ENCODE data around the gene NPHP3. TPM values are rescaled to one million over a fixed set of nuclear protein-coding genes. Genes with fewer than 3 reads are reported as not detected.

Gene NPHP3
- polyA plus RNA-seq, 1 of the 3 experiments (the other 2 are of a cell fraction): 19.0 TPM

GRCh38 chr3:132713977-132714727, 8.1 kb downstream of the NPHP3 start:
- Histone ChIP-seq H3F3A (replicated peaks; ENCODE audit: insufficient read depth) (peaks cover 6% of the 10 kb centered on the region), H3K9ac (no peak overlapping the region), H3K27me3 (ENCODE audit: insufficient read depth) (no peaks in the 10 kb centered on the region), H3K9me3 (no peaks in the 10 kb centered on the region), H3K9me2 (no peaks in the 10 kb centered on the region), H3K4me3 (ENCODE audit: low read depth in 2 of 2, low read length in 1 of 2) (no peak overlapping the region), H3K4me1 (ENCODE audit: control insufficient read depth in 1 of 2, insufficient read depth in 2 of 2, low read depth in 1 of 2, low read length in 1 of 2) (no peaks in the 10 kb centered on the region; a peak in 1 of 4 replicates), H3K36me3 (replicated peaks in 1 of 2; ENCODE audit: control insufficient read depth in 1 of 2, insufficient read depth in 2 of 2, low read length in 1 of 2) (peaks cover 84 to 85% of the 10 kb centered on the region in 2 experiments), H3K79me2 (ENCODE audit: insufficient read depth) (peaks cover 22% of the 10 kb centered on the region; the same call in 1 of the 2 replicates), H3K27ac (ENCODE audit: low read depth in 2 of 2, low read length in 1 of 2) (no peak overlapping the region), H2AFZ (ENCODE audit: low read depth) (no peak overlapping the region), H4K20me1 (ENCODE audit: insufficient read depth) (no peaks in the 10 kb centered on the region), H3K4me2 (no peak overlapping the region)
- TF ChIP-seq RXRA (IDR thresholded peaks at IDR 0.05; ENCODE audit: borderline replicate concordance, low read depth): no peak
- no peak for TF ChIP-seq RCOR1 (IDR thresholded peaks at IDR 0.05; ENCODE audit: low read length)
- no peak for TF ChIP-seq USF1 (IDR thresholded peaks at IDR 0.05; ENCODE audit: borderline replicate concordance, low read depth)
- TF ChIP-seq MXI1 (IDR thresholded peaks at IDR 0.05; ENCODE audit: low read depth, low read length): no peak
- no peak for TF ChIP-seq REST (IDR thresholded peaks at IDR 0.05; ENCODE audit: low read depth, low read length)
- POLR2A ChIA-PET: no interaction called here
- WGBS (ENCODE audit: low lambda C conversion rate): 89% methylated on average over 5 of the region's 5 CpGs
- DNase-seq: no peak
- CTCF ChIA-PET: no interaction called here

DNA sequence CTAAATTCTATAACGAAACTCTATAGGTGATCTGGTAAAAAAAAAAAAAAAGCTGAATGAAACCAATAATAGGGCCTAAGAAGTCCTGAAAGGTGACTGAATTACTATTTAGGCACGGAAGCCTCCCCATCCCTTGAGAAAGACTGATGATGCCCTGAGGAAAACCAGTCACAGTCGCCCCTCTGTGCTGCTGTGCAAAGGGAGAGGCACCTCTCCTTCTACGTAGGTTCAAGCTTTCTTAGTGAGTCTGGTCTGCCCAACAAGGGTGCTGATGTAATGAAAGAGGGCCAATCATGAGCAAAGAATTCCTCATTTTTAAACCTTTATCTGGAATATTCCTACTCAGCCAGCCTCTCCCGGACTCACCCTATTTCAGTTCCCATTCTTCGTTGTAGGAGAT, 11.9 kb downstream of the NPHP3 start:
- Histone ChIP-seq H3K79me2 (ENCODE audit: insufficient read depth) (peaks cover 9% of the 10 kb centered on the region), H3K9me2 (no peaks in the 10 kb centered on the region), H3K27me3 (ENCODE audit: insufficient read depth) (no peaks in the 10 kb centered on the region), H3K36me3 (replicated peaks in 1 of 2; ENCODE audit: control insufficient read depth in 1 of 2, insufficient read depth in 2 of 2, low read length in 1 of 2) (peaks cover 75 to 84% of the 10 kb centered on the region in 2 experiments), H2AFZ (ENCODE audit: low read depth) (no peak overlapping the region), H3K9ac (no peak overlapping the region), H3F3A (replicated peaks; ENCODE audit: insufficient read depth) (peaks cover 4% of the 10 kb centered on the region), H3K9me3 (no peaks in the 10 kb centered on the region), H3K4me2 (no peak overlapping the region), H3K4me3 (ENCODE audit: low read depth in 2 of 2, low read length in 1 of 2) (no peak overlapping the region), H4K20me1 (ENCODE audit: insufficient read depth) (no peaks in the 10 kb centered on the region), H3K27ac (ENCODE audit: low read depth in 2 of 2, low read length in 1 of 2) (no peak overlapping the region), H3K4me1 (ENCODE audit: control insufficient read depth in 1 of 2, insufficient read depth in 2 of 2, low read depth in 1 of 2, low read length in 1 of 2) (no peaks in the 10 kb centered on the region)
- ChIA-PET POLR2A (no interaction called here), CTCF (no interaction called here)
- 95% methylated on average over 6 of the region's 6 CpGs for WGBS (ENCODE audit: low lambda C conversion rate)
- DNase-seq: no peak
- TF ChIP-seq RXRA (IDR thresholded peaks at IDR 0.05; ENCODE audit: borderline replicate concordance, low read depth) (no peak), TAF1 (IDR thresholded peaks at IDR 0.05; ENCODE audit: borderline replicate concordance, low read depth, low read length) (no peak), NRF1 (IDR thresholded peaks at IDR 0.05; ENCODE audit: low read depth, low read length) (no peak), ELF1 (IDR thresholded peaks at IDR 0.05) (no peak), ZBTB33 (IDR thresholded peaks at IDR 0.05; ENCODE audit: borderline replicate concordance, low read depth) (no peak), GABPA (IDR thresholded peaks at IDR 0.05; ENCODE audit: low read depth) (no peak), POLR2AphosphoS5 (IDR thresholded peaks at IDR 0.05; ENCODE audit: low read depth, low read length) (no peak), JUND (IDR thresholded peaks at IDR 0.05) (no peak), NFIC (IDR thresholded peaks at IDR 0.05; ENCODE audit: borderline replicate concordance) (no peak), SIN3A (IDR thresholded peaks at IDR 0.05; ENCODE audit: borderline replicate concordance, low read depth, low read length) (no peak), RAD21 (IDR thresholded peaks at IDR 0.05; ENCODE audit: low read length) (no peak), SMC3 (IDR thresholded peaks at IDR 0.05; ENCODE audit: low read depth, low read length) (no peak), MXI1 (IDR thresholded peaks at IDR 0.05; ENCODE audit: low read depth, low read length) (no peak), FOXJ3 (CRISPR knock-in tag; IDR thresholded peaks at IDR 0.05) (no peak)
- TF ChIP-seq, protein P1, sequence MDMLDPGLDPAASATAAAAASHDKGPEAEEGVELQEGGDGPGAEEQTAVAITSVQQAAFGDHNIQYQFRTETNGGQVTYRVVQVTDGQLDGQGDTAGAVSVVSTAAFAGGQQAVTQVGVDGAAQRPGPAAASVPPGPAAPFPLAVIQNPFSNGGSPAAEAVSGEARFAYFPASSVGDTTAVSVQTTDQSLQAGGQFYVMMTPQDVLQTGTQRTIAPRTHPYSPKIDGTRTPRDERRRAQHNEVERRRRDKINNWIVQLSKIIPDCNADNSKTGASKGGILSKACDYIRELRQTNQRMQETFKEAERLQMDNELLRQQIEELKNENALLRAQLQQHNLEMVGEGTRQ (IDR thresholded peaks at IDR 0.05; ENCODE audit: borderline replicate concordance, low read depth, low read length): no peak
